T-helper 1 cell treated with Interleukin-12 subunit alpha and Interleukin-12 subunit beta and Interleukin-4 antibody, amounts not matched to agents 30 ng/mL and 1 ng/mL, for 36 hours (primary cell): ENCODE results near the gene ARHGAP31. TPM values are rescaled to one million over a fixed set of nuclear protein-coding genes. Genes with fewer than 3 reads are reported as not detected.
"Not testable (repeated sequence)": the region's sequence is repeated elsewhere in the genome, so short reads cannot be mapped to it uniquely, and the experiment has no call there.

Experiments
- intact Hi-C: fragments of 100-400 bp; cut with micrococcal nuclease; formaldehyde crosslinking; loops from one replicate; pipeline ENCODE4 v1.15.1; 2024
- total RNA-seq: library from RNA; stranded (reverse); gene quantifications from 2 replicates; pipeline ENCODE4 v1.2.3, GENCODE V29; 2022

The ARHGAP31 gene
- total RNA-seq, 1 donor from 2014 or later = 4.2 TPM

DNA sequence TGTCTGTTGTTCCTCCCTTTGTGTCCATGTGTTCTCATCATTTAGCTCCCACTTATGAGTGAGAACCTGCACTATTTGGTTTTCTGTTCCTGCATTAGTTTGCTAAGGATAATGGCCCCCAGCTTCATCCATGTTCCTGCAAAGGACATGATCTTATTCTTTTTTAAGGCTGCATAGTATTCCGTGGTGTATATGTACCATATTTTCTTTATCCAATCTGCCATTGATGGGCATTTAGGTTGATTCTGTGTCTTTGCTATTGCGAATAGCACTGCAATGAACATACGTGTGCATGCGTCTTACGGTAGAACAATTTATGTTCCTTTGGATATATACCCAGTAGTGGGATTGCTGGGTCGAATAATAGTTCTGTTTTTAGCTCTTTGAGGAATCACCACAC is 77.6 kb downstream of the ARHGAP31 start:
- intact Hi-C loops = not testable (repeated sequence)

DNA sequence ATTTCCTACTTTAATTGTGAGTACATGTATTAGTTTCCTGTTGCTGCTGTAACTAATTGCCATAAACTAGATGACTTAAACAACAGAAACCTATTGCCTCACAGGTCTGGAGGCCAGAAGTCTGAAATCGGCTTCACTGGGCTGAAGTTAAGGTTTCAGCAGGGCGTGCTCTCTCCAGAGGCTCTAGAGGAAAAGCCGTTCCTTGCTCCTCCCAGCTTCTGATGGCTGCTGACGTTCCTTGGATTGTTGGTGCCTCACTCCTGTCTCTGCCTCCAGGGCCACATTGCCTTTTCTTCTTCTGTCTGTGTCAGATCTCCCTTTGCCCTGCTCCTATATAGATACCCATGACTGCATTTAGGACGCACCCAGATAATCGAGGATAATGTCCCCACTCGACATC is 80.9 kb downstream of the ARHGAP31 start:
- intact Hi-C loops = no loop called here

DNA sequence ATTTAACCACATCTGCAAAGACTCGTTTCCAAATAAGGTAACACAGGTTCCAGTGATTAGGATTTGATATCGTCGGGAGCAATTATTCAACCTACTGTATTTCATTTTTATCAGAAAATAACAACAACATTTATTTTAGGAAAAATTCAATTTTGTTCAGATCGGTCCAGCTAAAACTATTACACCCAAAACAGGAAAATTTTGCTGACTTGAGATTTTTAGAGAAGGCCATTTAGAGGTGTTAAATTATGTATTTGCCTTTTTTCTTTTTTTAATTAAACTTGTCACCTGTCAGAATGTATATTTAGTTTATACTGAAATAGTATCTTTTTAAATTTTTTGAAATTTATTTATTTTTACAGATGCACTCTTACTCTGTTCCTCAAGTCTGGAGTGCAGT is 81.3 kb downstream of the ARHGAP31 start:
- intact Hi-C loops = no loop called here

GRCh38 chr3:119376758-119377157 is 82.6 kb downstream of the ARHGAP31 start:
- intact Hi-C loops = no loop called here

GRCh38 chr3:119378259-119378803 is 84.1 kb downstream of the ARHGAP31 start:
- intact Hi-C loops = no loop called here

DNA sequence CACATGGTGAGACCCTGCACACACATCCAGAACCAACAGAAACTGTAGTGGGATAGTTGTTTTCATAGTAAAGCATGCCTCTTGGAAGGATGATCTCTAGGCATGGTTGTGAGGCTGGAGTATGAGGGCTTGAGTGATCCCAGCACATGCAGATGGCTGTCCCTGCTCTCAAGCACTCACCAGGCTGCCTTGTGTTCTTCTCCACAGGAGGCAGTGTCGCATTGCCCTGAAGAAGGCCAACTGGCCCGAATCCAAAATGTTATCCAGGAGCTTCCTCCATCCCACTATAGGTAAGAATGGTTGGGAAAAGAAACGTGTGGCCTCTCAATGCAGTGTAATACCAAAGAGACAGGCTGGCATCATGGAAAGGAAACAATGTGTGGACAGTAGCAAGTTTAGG is 86.5 kb downstream of the ARHGAP31 start:
- intact Hi-C loops = loop anchor here (1.0 to 5.0 kb wide), 2 partner anchors 177 to 301 kb away; partner anchors contain the start of gene CD80

DNA sequence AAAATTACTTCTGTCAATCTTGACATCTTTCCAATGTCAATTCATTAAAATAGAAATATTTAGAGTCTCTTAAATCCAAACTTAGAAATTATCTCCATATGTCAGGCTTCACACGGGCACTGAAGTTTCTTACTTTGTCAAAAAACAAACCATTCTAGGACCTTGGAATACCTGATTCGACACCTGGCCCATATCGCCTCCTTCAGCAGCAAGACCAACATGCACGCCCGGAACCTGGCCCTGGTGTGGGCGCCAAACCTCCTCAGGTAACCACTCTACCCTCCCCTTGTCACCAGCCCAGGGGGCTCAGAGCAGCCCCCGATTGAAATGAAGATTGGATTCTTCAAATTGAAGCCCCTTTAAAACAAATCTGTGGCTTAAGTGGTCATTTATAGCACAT is 88.0 kb downstream of the ARHGAP31 start:
- intact Hi-C loops = loop anchor here (5.0 kb wide), 1 partner anchor 175 kb away; the partner anchor contains the start of gene CD80

- intact Hi-C loops = no loop called here
Measured at GRCh38 chr3:119388577-119388976, 94.4 kb downstream of the ARHGAP31 start.

DNA sequence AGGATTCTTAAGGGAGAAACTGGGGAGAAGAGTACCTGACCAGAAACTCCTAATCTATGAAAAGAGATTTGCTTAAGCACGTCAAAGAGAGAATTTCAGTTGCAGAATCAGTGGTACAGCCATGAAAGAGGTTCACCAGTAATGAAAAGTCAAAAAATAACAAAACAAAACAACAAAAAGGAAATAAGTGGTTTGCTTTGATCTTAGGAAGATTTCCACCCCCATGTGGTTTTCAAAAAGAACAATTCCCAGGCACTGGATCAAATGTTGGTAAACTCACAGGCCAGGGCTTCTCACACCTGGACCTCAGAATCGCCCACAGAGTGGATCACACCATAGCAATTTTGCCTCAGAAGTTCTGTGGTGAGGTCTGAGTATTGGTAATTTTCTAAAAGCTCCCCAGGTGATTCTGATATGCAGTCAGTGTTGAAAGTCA is 101.8 kb downstream of the ARHGAP31 start:
- intact Hi-C loops = no loop called here

DNA sequence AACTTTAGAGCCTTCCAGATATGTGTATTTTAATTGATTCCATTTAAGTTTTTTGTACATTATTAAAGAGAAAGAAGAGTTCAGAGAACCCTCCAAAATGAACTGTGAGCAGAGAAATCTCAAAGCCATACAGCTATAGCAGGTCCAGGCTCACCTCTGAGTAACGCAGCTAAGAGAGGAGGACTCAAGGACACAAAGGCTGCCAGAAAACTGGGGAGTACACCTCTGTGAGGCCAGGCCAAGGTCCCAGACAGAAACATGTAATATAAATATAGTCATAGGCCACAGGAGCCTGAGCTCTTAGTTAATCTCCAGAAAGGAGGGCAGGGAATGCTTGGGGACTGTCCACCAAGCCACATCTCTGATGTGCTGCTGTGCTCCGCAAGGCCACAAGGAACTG is 102.7 kb downstream of the ARHGAP31 start:
- intact Hi-C loops = no loop called here

DNA sequence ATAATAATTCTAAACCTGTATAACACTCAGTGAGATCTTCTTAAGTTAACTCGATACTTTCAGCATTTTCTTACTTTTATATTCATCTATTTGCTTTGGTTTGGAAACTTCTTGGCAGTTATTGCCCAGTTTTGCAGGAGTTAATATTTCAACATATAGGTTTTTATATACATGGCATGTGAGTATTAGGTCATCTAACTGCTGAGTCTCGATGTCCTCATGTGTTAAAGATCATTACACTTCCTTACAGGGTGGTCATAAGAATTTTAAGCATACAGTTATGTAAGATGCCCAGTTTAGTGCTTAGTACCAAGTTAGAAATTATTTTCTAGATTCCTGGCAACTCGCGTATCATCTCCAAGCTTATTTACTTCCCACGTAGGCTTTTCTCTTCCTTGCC is 106.3 kb downstream of the ARHGAP31 start:
- intact Hi-C loops = no loop called here

DNA sequence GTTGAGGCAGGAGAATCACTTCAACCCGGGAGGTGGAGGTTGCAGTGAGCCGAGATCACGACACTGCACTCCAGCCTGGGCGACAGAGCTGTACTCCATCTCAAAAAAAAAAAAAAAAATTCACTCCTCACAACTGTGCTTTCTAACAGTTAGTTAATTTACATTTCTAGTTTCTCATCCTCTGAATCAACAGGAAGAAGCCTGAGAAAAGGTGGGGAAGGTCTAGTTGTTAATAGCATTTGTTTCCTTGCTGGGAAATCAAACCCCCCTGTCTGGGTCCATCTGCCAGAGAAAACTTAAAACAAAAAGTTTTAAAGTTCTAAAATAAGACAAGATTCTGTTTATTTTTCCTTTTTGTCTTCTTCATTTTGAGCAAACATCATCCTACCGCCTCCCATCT is 106.9 kb downstream of the ARHGAP31 start:
- intact Hi-C loops = no loop called here

- intact Hi-C loops = no loop called here
Measured at GRCh38 chr3:119401503-119402440, 107.6 kb downstream of the ARHGAP31 start.

DNA sequence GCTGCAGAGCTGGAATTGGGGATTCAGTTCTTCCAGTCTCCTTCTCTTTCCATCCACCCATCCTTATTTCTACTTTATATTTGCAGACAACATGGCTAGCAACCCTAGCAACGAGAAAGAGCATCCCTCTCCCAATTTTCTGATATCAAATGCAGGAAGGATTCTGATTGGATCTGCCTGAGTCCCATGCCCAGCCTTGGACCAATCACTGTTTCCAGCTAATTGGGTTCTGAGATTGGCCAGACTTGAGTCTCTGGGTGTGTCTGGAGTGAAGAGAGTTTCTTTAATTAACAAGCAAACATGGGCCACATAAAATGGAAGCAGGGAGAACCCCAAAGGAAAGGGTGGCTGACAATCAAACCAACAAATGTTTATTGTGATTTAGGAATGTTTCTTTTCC is 108.6 kb downstream of the ARHGAP31 start:
- intact Hi-C loops = no loop called here

- intact Hi-C loops = no loop called here
Measured at GRCh38 chr3:119403201-119403600, 109.0 kb downstream of the ARHGAP31 start.

DNA sequence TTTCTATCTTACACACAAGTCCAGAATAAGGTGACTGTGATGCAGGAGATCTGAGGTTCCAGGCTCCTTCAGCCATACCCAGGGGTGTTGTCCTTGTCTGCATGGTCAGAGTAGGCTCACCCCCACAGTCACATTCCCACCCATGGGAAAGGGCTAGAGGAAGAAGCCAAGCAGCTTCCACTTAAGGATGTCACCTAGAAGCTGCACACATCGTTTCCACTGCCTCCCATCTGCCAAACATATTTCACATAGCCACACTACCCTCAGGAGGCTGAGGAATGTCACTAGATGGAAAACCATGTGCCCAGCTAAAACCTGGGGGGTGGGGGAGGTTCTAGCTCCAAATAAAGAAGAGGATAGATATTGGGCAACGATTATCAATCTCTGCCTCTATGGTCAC is 111.1 kb downstream of the ARHGAP31 start:
- intact Hi-C loops = no loop called here

DNA sequence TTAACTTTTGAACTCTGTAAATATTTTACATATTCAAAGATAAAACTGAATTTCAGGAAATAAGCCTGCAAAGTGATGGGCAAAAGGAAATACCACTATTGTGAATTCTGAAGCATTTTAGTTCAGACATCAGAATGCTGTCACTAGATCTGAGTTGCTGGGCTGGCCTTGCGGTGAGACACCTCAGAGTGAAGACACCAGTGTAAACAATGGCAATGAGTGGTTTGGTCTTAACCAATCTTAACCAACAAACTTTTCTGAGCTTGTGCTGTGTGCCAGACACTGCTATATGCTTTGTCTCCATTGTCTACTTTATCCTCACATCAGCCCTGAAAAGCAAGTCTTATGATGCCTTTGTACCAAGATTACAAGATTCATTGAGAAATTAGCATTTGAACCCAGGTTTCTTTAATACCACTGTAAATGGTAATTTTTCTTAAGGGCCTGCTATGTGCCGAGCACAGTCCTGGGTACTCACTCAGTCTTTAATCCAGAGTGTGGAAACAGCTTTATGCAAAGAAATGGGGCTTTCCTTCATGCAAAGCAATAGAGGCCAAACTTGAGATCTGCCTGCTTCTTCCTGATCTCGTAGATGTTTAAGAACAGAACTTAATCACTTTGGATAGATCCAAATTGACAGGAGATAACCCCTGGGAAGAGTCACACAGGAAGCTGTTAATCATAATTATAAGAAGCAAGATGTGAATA is 114.2 kb downstream of the ARHGAP31 start:
- intact Hi-C loops = no loop called here

DNA sequence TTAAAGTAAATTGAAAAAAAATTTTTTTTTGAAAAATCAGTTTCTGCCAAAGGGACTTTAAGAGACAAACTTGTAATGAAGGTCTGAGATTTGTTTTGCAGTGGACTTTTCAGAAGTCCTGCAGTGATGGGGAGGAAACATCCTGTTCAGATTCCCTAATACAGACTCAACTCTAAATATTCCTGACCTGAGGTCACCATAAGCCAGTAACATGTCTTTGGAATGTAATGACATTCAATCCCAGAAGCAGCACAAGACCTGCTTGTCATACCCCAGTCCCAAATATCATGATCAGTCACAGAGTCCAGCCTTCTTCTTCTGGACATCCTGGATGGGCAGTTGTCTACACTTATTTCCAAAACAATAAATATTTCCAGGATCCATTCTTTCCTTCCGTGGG is 115.7 kb downstream of the ARHGAP31 start:
- intact Hi-C loops = no loop called here

- intact Hi-C loops = no loop called here
Measured at GRCh38 chr3:119413603-119414280, 119.6 kb downstream of the ARHGAP31 start.

GRCh38 chr3:119416873-119417272 is 122.7 kb downstream of the ARHGAP31 start:
- intact Hi-C loops = no loop called here

DNA sequence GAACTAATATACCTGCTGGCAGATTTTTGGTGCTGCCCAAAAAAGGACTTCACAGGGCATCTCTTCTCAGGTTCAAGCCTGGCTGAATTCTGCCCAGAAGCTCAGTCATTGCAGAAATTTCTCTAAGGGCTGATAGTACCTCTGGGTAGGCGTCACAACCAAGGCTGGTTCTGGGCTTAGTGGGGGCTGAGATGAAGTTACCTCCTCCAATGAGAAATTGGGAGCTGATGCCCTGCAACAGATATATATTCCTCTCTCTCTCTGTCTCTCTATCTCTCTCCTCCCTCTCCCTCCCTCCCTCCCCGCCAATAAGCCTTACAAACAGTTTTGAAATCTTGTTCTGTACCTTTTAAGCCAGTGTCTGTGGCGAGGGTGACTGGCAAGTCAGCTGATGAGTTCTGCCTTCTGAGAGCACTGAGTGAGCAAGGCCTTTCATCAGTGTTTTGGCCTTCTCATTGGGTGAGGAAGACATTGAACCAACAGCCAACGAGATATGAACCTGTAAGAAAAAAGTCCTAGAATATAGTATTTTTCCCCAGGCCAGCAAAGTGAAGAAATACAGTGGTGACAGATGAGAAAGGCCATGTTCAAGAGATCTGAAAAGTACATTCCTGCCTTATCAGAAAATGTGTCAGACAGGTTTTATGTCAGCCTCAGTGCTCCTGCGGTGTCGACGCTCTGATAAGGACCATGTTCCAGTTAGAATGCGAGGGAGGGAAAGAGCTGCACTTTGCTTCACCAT is 123.8 kb downstream of the ARHGAP31 start:
- intact Hi-C loops = no loop called here
